Measurements from ENCODE around the gene PLA2G2D. TPM values are rescaled to one million over a fixed set of nuclear protein-coding genes. Genes with fewer than 3 reads are reported as not detected.
A peak's percentile ranks its signal among the peaks of the same experiment; 100 is the strongest.

Gene PLA2G2D
- not detected for total RNA-seq

- no peak for DNase-seq (ENCODE audit: low spot score)
These were observed at the start of gene PLA2G2D for GRCh38 chr1:20119347-20119746. Gene PLA2G2D (minus strand): TSS chr1:20119536. CDS start chr1:20119498, 38 bp downstream.

GRCh38 chr1:20168564-20169491 is 49.5 kb upstream of the PLA2G2D start:
- no peak for DNase-seq (ENCODE audit: low spot score)

GRCh38 chr1:20167126-20167525 is 47.8 kb upstream of the PLA2G2D start:
- DNase-seq (ENCODE audit: low spot score): no peak

- no peak for DNase-seq (ENCODE audit: low spot score)
These were observed 46.7 kb upstream of the PLA2G2D start for GRCh38 chr1:20166051-20166450.

- no peak for DNase-seq (ENCODE audit: low spot score)
These were observed 46.2 kb upstream of the PLA2G2D start for GRCh38 chr1:20165522-20165951.

GRCh38 chr1:20164694-20165202 is 45.4 kb upstream of the PLA2G2D start:
- DNase-seq (ENCODE audit: low spot score): peak; percentile 52

- DNase-seq (ENCODE audit: low spot score): no peak
These were observed 40.7 kb upstream of the PLA2G2D start for GRCh38 chr1:20160034-20160433.

GRCh38 chr1:20158358-20159070 is 39.2 kb upstream of the PLA2G2D start:
- DNase-seq (ENCODE audit: low spot score): no peak

GRCh38 chr1:20154301-20154831 is 35.0 kb upstream of the PLA2G2D start:
- peak; percentile 32 for DNase-seq (ENCODE audit: low spot score)

- peak; percentile 41 for DNase-seq (ENCODE audit: low spot score)
These were observed 33.7 kb upstream of the PLA2G2D start for GRCh38 chr1:20153000-20153418.

- no peak for DNase-seq (ENCODE audit: low spot score)
These were observed 33.2 kb upstream of the PLA2G2D start for GRCh38 chr1:20152599-20152930.

GRCh38 chr1:20151906-20152598 is 32.7 kb upstream of the PLA2G2D start:
- peak; percentile 79 for DNase-seq (ENCODE audit: low spot score)

- no peak for DNase-seq (ENCODE audit: low spot score)
These were observed 31.6 kb upstream of the PLA2G2D start for GRCh38 chr1:20150969-20151368.

GRCh38 chr1:20150326-20150705 is 31.0 kb upstream of the PLA2G2D start:
- no peak for DNase-seq (ENCODE audit: low spot score)

GRCh38 chr1:20149601-20150325 is 30.4 kb upstream of the PLA2G2D start:
- DNase-seq (ENCODE audit: low spot score): no peak

- no peak for DNase-seq (ENCODE audit: low spot score)
These were observed 29.5 kb upstream of the PLA2G2D start for GRCh38 chr1:20148571-20149500.

GRCh38 chr1:20147846-20148570 is 28.7 kb upstream of the PLA2G2D start:
- no peak for DNase-seq (ENCODE audit: low spot score)

GRCh38 chr1:20143734-20144565 is 24.6 kb upstream of the PLA2G2D start:
- DNase-seq (ENCODE audit: low spot score): no peak

Measured in mucosa of gallbladder (tissue), 1 donor.